Astrocyte (in vitro differentiated cells and primary cell): ENCODE measurements around the gene DYSF. TPM values are rescaled to one million over a fixed set of nuclear protein-coding genes. Genes with fewer than 3 reads are reported as not detected.

Source experiments
- DNase-seq: peaks from one replicate; pipeline ENCODE4 v3.0.0-alpha.2; 2010; ENCODE audit warnings: low read depth
- FAIRE-seq: peaks from 2 replicates; lab custom pipeline; 2011; peaks lifted over from hg19 to GRCh38; lab: Jason Lieb, UNC
- H2AFZ ChIP-seq: 2 replicates; pipeline ENCODE4 v1.6.0; 2012; ENCODE audit warnings: low read depth, low read length, inconsistent platforms
- H3K27ac ChIP-seq: 2 replicates; pipeline ENCODE4 v1.5.1; 2011; ENCODE audit warnings: low read depth, low read length, inconsistent platforms
- H3K27me3 ChIP-seq: 2 replicates; pipeline ENCODE4 v1.6.0; 2011; ENCODE audit warnings: low read length, inconsistent platforms; ENCODE audit not compliant: insufficient read depth
- H3K36me3 ChIP-seq: 2 replicates; pipeline ENCODE4 v1.5.1; 2011; ENCODE audit warnings: low read length, inconsistent platforms; ENCODE audit not compliant: insufficient read depth
- H3K4me1 ChIP-seq: 2 replicates; pipeline ENCODE4 v1.5.1; 2011; ENCODE audit warnings: low read length, inconsistent platforms; ENCODE audit not compliant: insufficient read depth
- H3K4me2 ChIP-seq: 2 replicates; pipeline ENCODE4 v1.6.0; 2012; ENCODE audit warnings: low read length, inconsistent platforms
- H3K4me3 ChIP-seq: 2 replicates; pipeline ENCODE4 v1.5.1; 2011; ENCODE audit warnings: low read depth, mild to moderate bottlenecking, low read length, inconsistent platforms; ENCODE audit not compliant: insufficient read depth
- H3K79me2 ChIP-seq: 2 replicates; pipeline ENCODE4 v1.6.0; 2012; ENCODE audit warnings: mild to moderate bottlenecking, low read length, inconsistent platforms; ENCODE audit not compliant: insufficient read depth
- H3K9ac ChIP-seq: 2 replicates; pipeline ENCODE4 v1.6.0; 2012; ENCODE audit warnings: mild to moderate bottlenecking, low read length, inconsistent platforms
- H3K9me3 ChIP-seq: 2 replicates; pipeline ENCODE4 v1.5.1; 2012; ENCODE audit warnings: low read depth, mild to moderate bottlenecking, low read length, inconsistent platforms; ENCODE audit not compliant: insufficient read depth
- H4K20me1 ChIP-seq: 2 replicates; pipeline ENCODE4 v1.6.0; 2012; ENCODE audit warnings: low read length, inconsistent platforms; ENCODE audit not compliant: insufficient read depth
- H3K27ac Mint-ChIP-seq: one replicate; pipeline ENCODE4 v1.8.0; 2021; ENCODE audit warnings: mild to moderate bottlenecking, mixed read lengths; ENCODE audit not compliant: unreplicated experiment
- H3K27me3 Mint-ChIP-seq: one replicate; pipeline ENCODE4 v1.8.0; 2021; ENCODE audit warnings: low read depth, mixed read lengths; ENCODE audit not compliant: unreplicated experiment
- H3K36me3 Mint-ChIP-seq: one replicate; pipeline ENCODE4 v1.8.0; 2021; ENCODE audit warnings: low read depth, mixed read lengths; ENCODE audit not compliant: unreplicated experiment
- H3K4me1 Mint-ChIP-seq: one replicate; pipeline ENCODE4 v1.8.0; 2021; ENCODE audit warnings: low read depth, mixed read lengths; ENCODE audit not compliant: unreplicated experiment
- H3K4me3 Mint-ChIP-seq: one replicate; pipeline ENCODE4 v1.8.0; 2021; ENCODE audit warnings: mild to moderate bottlenecking, moderate library complexity, mixed read lengths; ENCODE audit not compliant: unreplicated experiment
- H3K9me3 Mint-ChIP-seq: one replicate; pipeline ENCODE4 v1.8.0; 2021; ENCODE audit warnings: mild to moderate bottlenecking, mixed read lengths; ENCODE audit not compliant: unreplicated experiment
- CTCF ChIP-seq: IDR thresholded peaks from 2 replicates; pipeline ENCODE4 v1.5.1; 2011; ENCODE audit warnings: low read depth, mild to moderate bottlenecking, inconsistent platforms, low read length, moderate library complexity; ENCODE audit not compliant: insufficient read depth
- EZH2 ChIP-seq: IDR thresholded peaks from 2 replicates; pipeline ENCODE4 v1.6.1; 2012; ENCODE audit warnings: mild to moderate bottlenecking, low read length, inconsistent platforms; ENCODE audit not compliant: insufficient read depth
- total RNA-seq: library from RNA; stranded (reverse); gene quantifications from 2 replicates; pipeline ENCODE4 v1.2.1, GENCODE V29; 2021

The DYSF gene
- total RNA-seq, 1 donor from 2014 or later, result 123 TPM

GRCh38 chr2:71720596-71721361 is 267.4 kb downstream of the DYSF start:
- peaks cover 27% of the 10 kb centered on the region for H3K4me1 ChIP-seq
- Mint-ChIP-seq H3K27ac (no peak overlapping the region), H3K9me3 (peaks cover 9% of the 10 kb centered on the region), H3K4me3 (no peak overlapping the region), H3K36me3 (peaks cover 3% of the 10 kb centered on the region), H3K27me3 (peaks cover 30% of the 10 kb centered on the region), H3K4me1 (peaks cover 18% of the 10 kb centered on the region)
- H4K20me1 ChIP-seq, result no peaks in the 10 kb centered on the region
- H3K9me3 ChIP-seq, result peaks cover 9% of the 10 kb centered on the region
- no peaks in the 10 kb centered on the region for H3K36me3 ChIP-seq
- H3K27ac ChIP-seq, result no peak overlapping the region
- TF ChIP-seq CTCF, result no peak
- TF ChIP-seq EZH2, result no peak
- H3K79me2 ChIP-seq, result no peaks in the 10 kb centered on the region
- FAIRE-seq (no peak), DNase-seq (no peak)
- peaks cover 3% of the 10 kb centered on the region for H3K27me3 ChIP-seq
- H3K9ac ChIP-seq, result no peak overlapping the region
- no peak overlapping the region for H2AFZ ChIP-seq
- no peak overlapping the region for H3K4me3 ChIP-seq
- H3K4me2 ChIP-seq, result peak overlapping the region; percentile 39

- H3K79me2 ChIP-seq, result no peaks in the 10 kb centered on the region
- no peaks in the 10 kb centered on the region for H3K36me3 ChIP-seq
- H3K9me3 Mint-ChIP-seq, result peaks cover 9% of the 10 kb centered on the region
- peaks cover 3% of the 10 kb centered on the region for H3K27me3 ChIP-seq
- H3K4me1 ChIP-seq, result peaks cover 25% of the 10 kb centered on the region
- no peak overlapping the region for H2AFZ ChIP-seq
- peaks cover 30% of the 10 kb centered on the region for H3K27me3 Mint-ChIP-seq
- H3K27ac ChIP-seq, result no peak overlapping the region
- H3K4me1 Mint-ChIP-seq, result peaks cover 18% of the 10 kb centered on the region
- H3K9ac ChIP-seq, result no peak overlapping the region
- H3K27ac Mint-ChIP-seq, result no peak overlapping the region
- TF ChIP-seq EZH2 (no peak), CTCF (no peak)
- no peak for DNase-seq
- peaks cover 9% of the 10 kb centered on the region for H3K9me3 ChIP-seq
- no peak overlapping the region for H3K4me3 Mint-ChIP-seq
- peak; percentile 39 for FAIRE-seq
- H3K4me3 ChIP-seq, result no peak overlapping the region
- H3K36me3 Mint-ChIP-seq, result peaks cover 3% of the 10 kb centered on the region
- H3K4me2 ChIP-seq, result peak overlapping the region; percentile 39
- H4K20me1 ChIP-seq, result no peaks in the 10 kb centered on the region
These were observed 268.0 kb downstream of the DYSF start for GRCh38 chr2:71721362-71721665.

GRCh38 chr2:71721669-71722068 is 268.3 kb downstream of the DYSF start:
- Mint-ChIP-seq H3K27ac (no peak overlapping the region), H3K4me1 (peaks cover 18% of the 10 kb centered on the region), H3K27me3 (peaks cover 30% of the 10 kb centered on the region), H3K9me3 (peaks cover 9% of the 10 kb centered on the region), H3K36me3 (peaks cover 3% of the 10 kb centered on the region), H3K4me3 (no peak overlapping the region)
- TF ChIP-seq CTCF (no peak), EZH2 (no peak)
- peaks cover 22% of the 10 kb centered on the region for H3K4me1 ChIP-seq
- FAIRE-seq (no peak), DNase-seq (no peak)
- no peak overlapping the region for H3K9ac ChIP-seq
- H3K9me3 ChIP-seq, result peaks cover 9% of the 10 kb centered on the region
- H3K27me3 ChIP-seq, result peaks cover 3% of the 10 kb centered on the region
- no peaks in the 10 kb centered on the region for H4K20me1 ChIP-seq
- H3K4me2 ChIP-seq, result peak overlapping the region; percentile 39
- H3K4me3 ChIP-seq, result no peak overlapping the region
- H3K36me3 ChIP-seq, result no peaks in the 10 kb centered on the region
- no peak overlapping the region for H3K27ac ChIP-seq
- H3K79me2 ChIP-seq, result no peaks in the 10 kb centered on the region
- H2AFZ ChIP-seq, result no peak overlapping the region
